RWPE1 (cell line): ENCODE measurements around the gene PABPC5.

Experiments
- CTCF ChIA-PET: fragments of 350-600 bp; sonication (Branson Sonifier 250); formaldehyde crosslinking; extraction: SDS; loops from one replicate; lab custom pipeline; 2021; lab: Yijun Ruan, JAX
- POLR2A ChIA-PET: fragments of 400-600 bp; formaldehyde crosslinking; extraction: SDS; loops from one replicate; lab custom pipeline; 2020; ENCODE audit warnings: antibody characterized with exemption; ENCODE audit not compliant: low non-redundant PET; lab: Yijun Ruan, JAX
- DNase-seq: peaks from one replicate; pipeline ENCODE4 v3.0.0; 2012; ENCODE audit warnings: low spot score
- H3K27ac ChIP-seq: fragments of 450-650 bp; 2 replicates; pipeline ENCODE4 v1.5.1; 2017
- CTCF ChIP-seq: fragments of 450-650 bp; conservative IDR thresholded peaks from 2 replicates; pipeline ENCODE4 v1.5.1; 2017; ENCODE audit warnings: low read depth, mild to moderate bottlenecking

PABPC5 gene

GRCh38 chrX:91434351-91435168, at the start of gene PABPC5:
PABPC5 (plus strand) TSS chrX:91434839; CDS start chrX:91435578, 739 bp downstream.
- H3K27ac ChIP-seq: no peak within 1 kb of the TSS
- TF ChIP-seq CTCF: no peak
- DNase-seq: no peak
- POLR2A ChIA-PET: no interaction called here
- CTCF ChIA-PET: interaction anchor here (0.6 kb wide), 1 partner anchor 37 kb away, joined by 6 read pairs; no protein-coding TSS in a partner anchor

GRCh38 chrX:91389026-91389425, 45.6 kb upstream of the PABPC5 start:
- H3K27ac ChIP-seq: no peak overlapping the region
- CTCF ChIA-PET: no interaction called here
- POLR2A ChIA-PET: no interaction called here
- no peak for TF ChIP-seq CTCF
- no peak for DNase-seq

GRCh38 chrX:91414713-91415112, 19.9 kb upstream of the PABPC5 start:
- CTCF ChIA-PET: no interaction called here

GRCh38 chrX:91435395-91435794, 756 bp downstream of the PABPC5 start:
- DNase-seq: no peak
- ChIA-PET CTCF (no interaction called here), POLR2A (no interaction called here)
- H3K27ac ChIP-seq: no peak overlapping the region
- no peak for TF ChIP-seq CTCF

More at GRCh38 chrX:91414713-91415112, 19.9 kb upstream of the PABPC5 start:
- no peak overlapping the region for H3K27ac ChIP-seq
- DNase-seq: no peak
- TF ChIP-seq CTCF: no peak; the same call in 1 of the 2 replicates
- POLR2A ChIA-PET: no interaction called here
